Stimulated activated CD4-positive, alpha-beta T cell treated with anti-CD3 and anti-CD28 coated beads, Interleukin-4, amount 100 ng/mL, for 48 hours (primary cell): Measurements from ENCODE around the gene PRSS27.

ENCODE experiments used
- DNase-seq, 2 donors: peaks; one replicate each; pipeline ENCODE4 v3.0.0-alpha.2; 2020; ENCODE audit warnings: low read depth in 2 of 2

Gene PRSS27

GRCh38 chr16:2708955-2709587 lies 11.0 kb downstream of the PRSS27 start:
- no peak for DNase-seq

GRCh38 chr16:2708290-2708639 lies 11.8 kb downstream of the PRSS27 start:
- no peak for DNase-seq

- DNase-seq, result no peak
These were observed 12.4 kb downstream of the PRSS27 start for GRCh38 chr16:2707368-2708289.

- DNase-seq, result no peak
These were observed 13.3 kb downstream of the PRSS27 start for GRCh38 chr16:2706611-2707311.

- DNase-seq, result no peak
These were observed 13.9 kb downstream of the PRSS27 start for GRCh38 chr16:2706085-2706484.

- DNase-seq, result no peak
These were observed 14.7 kb downstream of the PRSS27 start for GRCh38 chr16:2705351-2705750.

- no peak for DNase-seq
These were observed 15.1 kb downstream of the PRSS27 start for GRCh38 chr16:2704983-2705275.

GRCh38 chr16:2704166-2704982 lies 15.7 kb downstream of the PRSS27 start:
- no peak for DNase-seq

- DNase-seq, result no peak
These were observed 16.9 kb downstream of the PRSS27 start for GRCh38 chr16:2702871-2703745.

- DNase-seq, result no peak
These were observed 17.6 kb downstream of the PRSS27 start for GRCh38 chr16:2702438-2702825.

GRCh38 chr16:2701713-2702437 lies 18.1 kb downstream of the PRSS27 start:
- no peak for DNase-seq

GRCh38 chr16:2701272-2701671 lies 18.8 kb downstream of the PRSS27 start:
- no peak for DNase-seq

- DNase-seq, result no peak
These were observed 19.2 kb downstream of the PRSS27 start for GRCh38 chr16:2700786-2701185.

- no peak for DNase-seq
These were observed 20.0 kb downstream of the PRSS27 start for GRCh38 chr16:2699791-2700600.

GRCh38 chr16:2698965-2699750 lies 20.9 kb downstream of the PRSS27 start:
- DNase-seq, result no peak

GRCh38 chr16:2698103-2698870 lies 21.7 kb downstream of the PRSS27 start:
- DNase-seq, result no peak

GRCh38 chr16:2697401-2697948 lies 22.5 kb downstream of the PRSS27 start:
- DNase-seq, result no peak
